ENCODE measurements around the gene CMTM2.
"Not testable (repeated sequence)": the region's sequence is repeated elsewhere in the genome, so short reads cannot be mapped to it uniquely, and the experiment has no call there.

The CMTM2 gene

GRCh38 chr16:66627611-66628378 is 48.5 kb downstream of the CMTM2 start:
- DNase-seq (ENCODE audit: insufficient read length, low spot score); FAIRE-seq: not testable (repeated sequence)

DNA sequence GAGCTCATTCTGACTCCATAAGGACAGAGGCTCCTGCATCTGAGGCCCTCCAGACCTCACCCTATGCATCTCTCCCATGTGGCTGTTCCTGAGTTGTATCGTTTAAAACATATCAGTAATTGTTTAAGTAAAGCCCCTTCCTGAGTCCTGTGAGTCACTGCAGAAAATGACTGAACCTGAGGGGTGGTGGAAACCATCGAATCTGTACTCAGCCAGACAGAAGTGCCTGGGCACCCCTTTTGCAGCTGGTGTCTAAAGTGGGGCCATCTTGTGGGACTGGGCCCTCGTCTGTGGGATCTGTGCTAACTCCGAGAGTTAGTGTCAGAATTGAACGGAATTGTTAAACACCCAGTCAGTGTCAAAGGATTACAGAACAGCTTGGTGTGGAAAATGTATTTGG is 50.6 kb downstream of the CMTM2 start:
- DNase-seq (ENCODE audit: insufficient read length, low spot score) = no peak
- no peak for FAIRE-seq

- FAIRE-seq; DNase-seq (ENCODE audit: insufficient read length, low spot score): not testable (repeated sequence)
Observed at GRCh38 chr16:66630561-66631260, 51.4 kb downstream of the CMTM2 start.

GRCh38 chr16:66631558-66631957 is 52.3 kb downstream of the CMTM2 start:
- FAIRE-seq; DNase-seq (ENCODE audit: insufficient read length, low spot score): not testable (repeated sequence)

GRCh38 chr16:66634527-66635196 is 55.4 kb downstream of the CMTM2 start:
- FAIRE-seq (no peak), DNase-seq (ENCODE audit: insufficient read length, low spot score) (no peak)

GRCh38 chr16:66635406-66635805 is 56.1 kb downstream of the CMTM2 start:
- FAIRE-seq (no peak), DNase-seq (ENCODE audit: insufficient read length, low spot score) (no peak)

GRCh38 chr16:66636199-66636598 is 56.9 kb downstream of the CMTM2 start:
- no peak for DNase-seq (ENCODE audit: insufficient read length, low spot score)
- FAIRE-seq = no peak

DNA sequence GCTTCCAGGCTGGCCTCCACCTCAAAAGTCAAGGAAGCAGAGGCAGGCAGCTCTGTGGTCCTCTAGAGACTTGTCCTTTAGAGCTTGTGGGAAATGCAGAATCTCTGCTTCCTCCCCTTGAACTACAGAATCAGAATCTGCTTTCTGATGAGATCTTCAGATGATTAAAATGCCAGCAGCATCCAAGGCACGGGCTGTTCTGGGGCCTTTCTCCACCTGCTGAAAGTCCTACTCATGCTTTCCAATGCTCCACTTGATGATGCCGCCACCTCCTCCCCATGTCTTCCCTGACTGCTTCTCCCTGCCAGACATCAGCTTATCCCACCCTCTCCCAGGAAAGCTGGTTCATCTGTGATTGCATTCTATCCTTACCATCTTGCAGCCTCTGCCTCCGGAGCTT is 58.5 kb downstream of the CMTM2 start:
- FAIRE-seq = no peak
- DNase-seq (ENCODE audit: insufficient read length, low spot score) = no peak
